Calu3 (cell line): Measurements from ENCODE around the gene PFKFB2. TPM values are rescaled to one million over a fixed set of nuclear protein-coding genes. Genes with fewer than 3 reads are reported as not detected.

Source experiments
- BruUV-seq: library from RNA; stranded (reverse); fragments of 400-500 nt; replicated peaks from 2 replicates; lab custom pipeline; 2021; lab: Mats Ljungman, UMichigan
- CTCF ChIA-PET: fragments of 300-600 bp; sonication (Branson Sonifier 250); formaldehyde crosslinking; loops from one replicate; lab custom pipeline; 2022; ENCODE audit warnings: antibody characterized with exemption; lab: Charles Lee
- DNase-seq: peaks from one replicate; pipeline ENCODE4 v3.0.0; 2022
- H3K27ac Mint-ChIP-seq: one replicate; pipeline ENCODE4 v1.8.0; 2022; ENCODE audit warnings: mixed read lengths; ENCODE audit not compliant: unreplicated experiment
- H3K27me3 Mint-ChIP-seq: one replicate; pipeline ENCODE4 v1.8.0; 2022; ENCODE audit warnings: mixed read lengths; ENCODE audit not compliant: unreplicated experiment
- H3K36me3 Mint-ChIP-seq: one replicate; pipeline ENCODE4 v1.8.0; 2022; ENCODE audit warnings: mild to moderate bottlenecking, moderate library complexity, mixed read lengths; ENCODE audit not compliant: insufficient read depth, unreplicated experiment
- H3K4me1 Mint-ChIP-seq: one replicate; pipeline ENCODE4 v1.8.0; 2022; ENCODE audit warnings: mild to moderate bottlenecking, low read depth, mixed read lengths; ENCODE audit not compliant: unreplicated experiment
- H3K4me3 Mint-ChIP-seq: one replicate; pipeline ENCODE4 v1.8.0; 2022; ENCODE audit warnings: mild to moderate bottlenecking, low read depth, moderate library complexity, mixed read lengths; ENCODE audit not compliant: unreplicated experiment
- H3K9me3 Mint-ChIP-seq: one replicate; pipeline ENCODE4 v1.8.0; 2022; ENCODE audit warnings: low read depth, mixed read lengths; ENCODE audit not compliant: unreplicated experiment
- CTCF ChIP-seq: fragments of 200-600 bp; IDR thresholded peaks from one replicate; pipeline ENCODE4 v1.8.0; 2022; ENCODE audit warnings: antibody characterized with exemption; ENCODE audit not compliant: unreplicated experiment
- intact Hi-C: fragments of 100-400 bp; cut with micrococcal nuclease; formaldehyde crosslinking; loops from one replicate; pipeline ENCODE4 v1.10.0; 2022; ENCODE audit not compliant: unreplicated experiment
- total RNA-seq: library from RNA; stranded (reverse); gene quantifications from 2 replicates; pipeline ENCODE4 v1.2.3, GENCODE V29; 2022

The PFKFB2 gene
- total RNA-seq, 1 experiment from 2014 or later: 54.4 TPM

GRCh38 chr1:207054491-207054890 lies 1.4 kb downstream of the PFKFB2 start:
- CTCF ChIA-PET: no interaction called here
- TF ChIP-seq CTCF: no peak
- Mint-ChIP-seq H3K27ac (no peak overlapping the region), H3K9me3 (no peaks in the 10 kb centered on the region), H3K4me3 (peak overlapping the region; percentile 97), H3K4me1 (peaks cover 48% of the 10 kb centered on the region), H3K27me3 (no peaks in the 10 kb centered on the region), H3K36me3 (peaks cover 67% of the 10 kb centered on the region)
- no TSS peak for BruUV-seq
- intact Hi-C loops: loop anchor here (10.0 kb wide), 1 partner anchor 50 kb away; no protein-coding TSS in a partner anchor
- DNase-seq: no peak

- CTCF ChIA-PET: no interaction called here
- H3K4me3 Mint-ChIP-seq: no peak overlapping the region
- no peaks in the 10 kb centered on the region for H3K9me3 Mint-ChIP-seq
- H3K36me3 Mint-ChIP-seq: peaks cover 57% of the 10 kb centered on the region
- no peak overlapping the region for H3K27ac Mint-ChIP-seq
- no peaks in the 10 kb centered on the region for H3K27me3 Mint-ChIP-seq
- no TSS peak for BruUV-seq
- no peak for TF ChIP-seq CTCF
- H3K4me1 Mint-ChIP-seq: peaks cover 43% of the 10 kb centered on the region
- DNase-seq: no peak
- intact Hi-C loops: loop anchor here (10.0 kb wide), 1 partner anchor 51 kb away; no protein-coding TSS in a partner anchor
Measured at GRCh38 chr1:207055386-207056001, 2.4 kb downstream of the PFKFB2 start.

GRCh38 chr1:207056673-207057072 lies 3.6 kb downstream of the PFKFB2 start:
- Mint-ChIP-seq H3K36me3 (peaks cover 51% of the 10 kb centered on the region), H3K4me3 (no peak overlapping the region), H3K4me1 (peaks cover 36% of the 10 kb centered on the region), H3K9me3 (no peaks in the 10 kb centered on the region), H3K27ac (no peak overlapping the region), H3K27me3 (no peaks in the 10 kb centered on the region)
- CTCF ChIA-PET: no interaction called here
- no peak for TF ChIP-seq CTCF
- DNase-seq: no peak
- no TSS peak for BruUV-seq
- intact Hi-C loops: loop anchor here (10.0 kb wide), 1 partner anchor 52 kb away; no protein-coding TSS in a partner anchor

- H3K4me1 Mint-ChIP-seq: peaks cover 30% of the 10 kb centered on the region
- intact Hi-C loops: loop anchor here (10.0 kb wide), 1 partner anchor 53 kb away; no protein-coding TSS in a partner anchor
- peaks cover 35% of the 10 kb centered on the region for H3K36me3 Mint-ChIP-seq
- no peak for TF ChIP-seq CTCF
- H3K4me3 Mint-ChIP-seq: no peak overlapping the region
- no peak overlapping the region for H3K27ac Mint-ChIP-seq
- CTCF ChIA-PET: no interaction called here
- H3K27me3 Mint-ChIP-seq: no peaks in the 10 kb centered on the region
- BruUV-seq: no TSS peak
- no peaks in the 10 kb centered on the region for H3K9me3 Mint-ChIP-seq
- DNase-seq: no peak
Measured at GRCh38 chr1:207058252-207058651, 5.2 kb downstream of the PFKFB2 start.
